H9 (cell line): ENCODE data around the gene SLC9A7. TPM values are rescaled to one million over a fixed set of nuclear protein-coding genes. Genes with fewer than 3 reads are reported as not detected.

Experiments
- DNase-seq: peaks from one replicate; pipeline ENCODE4 v3.0.0-alpha.2; 2017
- H2AFZ ChIP-seq: one replicate; pipeline ENCODE4 v1.6.1; 2013; ENCODE audit warnings: mild to moderate bottlenecking, low read length, control low read depth, moderate library complexity
- H2AK5ac ChIP-seq: 2 replicates; pipeline ENCODE4 v1.6.1; 2013; ENCODE audit warnings: low read length, control low read depth, mixed read lengths; ENCODE audit not compliant: insufficient read length
- H2BK120ac ChIP-seq: one replicate; pipeline ENCODE4 v1.6.1; 2013; ENCODE audit warnings: low read depth, mild to moderate bottlenecking, low read length, control low read depth, inconsistent platforms; ENCODE audit not compliant: poor library complexity, severe bottlenecking
- H2BK12ac ChIP-seq: 2 replicates; pipeline ENCODE4 v1.6.1; 2013; ENCODE audit warnings: low read length, control low read depth, mixed read lengths, low read depth; ENCODE audit not compliant: insufficient read length
- H2BK15ac ChIP-seq: 2 replicates; pipeline ENCODE4 v1.6.1; 2013; ENCODE audit warnings: low read depth, low read length, control low read depth
- H2BK20ac ChIP-seq: one replicate; pipeline ENCODE4 v1.6.1; 2013; ENCODE audit warnings: low read depth, mild to moderate bottlenecking, low read length, control low read depth, inconsistent platforms; ENCODE audit not compliant: poor library complexity, severe bottlenecking
- H2BK5ac ChIP-seq: 2 replicates; pipeline ENCODE4 v1.6.1; 2013; ENCODE audit warnings: low read length, control low read depth, mixed read lengths; ENCODE audit not compliant: insufficient read length
- H3K14ac ChIP-seq: 2 replicates; pipeline ENCODE4 v1.6.1; 2013; ENCODE audit warnings: low read length, control low read depth; ENCODE audit not compliant: insufficient read depth
- H3K18ac ChIP-seq: 2 replicates; pipeline ENCODE4 v1.6.1; 2013; ENCODE audit warnings: low read depth, mild to moderate bottlenecking, mixed read lengths, low read length, control low read depth; ENCODE audit not compliant: insufficient read length
- H3K23ac ChIP-seq: 2 replicates; pipeline ENCODE4 v1.6.1; 2013; ENCODE audit warnings: low read length, control low read depth, mixed read lengths, low read depth; ENCODE audit not compliant: insufficient read length
- H3K23me2 ChIP-seq: 2 replicates; pipeline ENCODE4 v1.6.1; 2013; ENCODE audit warnings: low read depth, mild to moderate bottlenecking, mixed read lengths, low read length, control low read depth; ENCODE audit not compliant: insufficient read length, poor library complexity, severe bottlenecking
- H3K27ac ChIP-seq: 2 replicates; pipeline ENCODE4 v1.5.1; 2013; ENCODE audit warnings: low read length, control low read depth, mixed read lengths, low read depth; ENCODE audit not compliant: insufficient read length
- H3K27me3 ChIP-seq: 2 replicates; pipeline ENCODE4 v1.6.1; 2013; ENCODE audit warnings: low read length, control low read depth, inconsistent platforms; ENCODE audit not compliant: insufficient read depth
- H3K4ac ChIP-seq: 2 replicates; pipeline ENCODE4 v1.6.1; 2013; ENCODE audit warnings: low read depth, mild to moderate bottlenecking, control low read depth, inconsistent platforms, low read length, moderate library complexity
- H3K4me1 ChIP-seq: 2 replicates; pipeline ENCODE4 v1.6.1; 2013; ENCODE audit warnings: low read length, control low read depth, inconsistent platforms; ENCODE audit not compliant: insufficient read depth
- H3K4me2 ChIP-seq: 2 replicates; pipeline ENCODE4 v1.6.1; 2013; ENCODE audit warnings: low read length, control low read depth, mixed read lengths; ENCODE audit not compliant: insufficient read length, insufficient read depth
- H3K56ac ChIP-seq: 2 replicates; pipeline ENCODE4 v1.6.1; 2013; ENCODE audit warnings: low read depth, mild to moderate bottlenecking, mixed read lengths, low read length, control low read depth; ENCODE audit not compliant: insufficient read length
- H3K79me1 ChIP-seq: 2 replicates; pipeline ENCODE4 v1.6.1; 2013; ENCODE audit warnings: low read depth, mild to moderate bottlenecking, moderate library complexity, low read length, control low read depth, inconsistent platforms; ENCODE audit not compliant: insufficient read depth, poor library complexity, severe bottlenecking
- H3K79me2 ChIP-seq: 2 replicates; pipeline ENCODE4 v1.6.1; 2013; ENCODE audit warnings: low read length, control low read depth, inconsistent platforms; ENCODE audit not compliant: insufficient read depth
- H3K9ac ChIP-seq: 2 replicates; pipeline ENCODE4 v1.6.1; 2013; ENCODE audit warnings: low read length, control low read depth, mixed read lengths; ENCODE audit not compliant: insufficient read length; ENCODE audit errors: extremely low read depth
- H3K9me3 ChIP-seq: one replicate; pipeline ENCODE4 v1.6.1; 2013; ENCODE audit warnings: low read depth, low read length, inconsistent platforms; ENCODE audit not compliant: control insufficient read depth
- H3T11ph ChIP-seq: one replicate; pipeline ENCODE4 v1.6.1; 2013; ENCODE audit warnings: mild to moderate bottlenecking, low read length, control low read depth, inconsistent platforms
- H4K20me1 ChIP-seq: one replicate; pipeline ENCODE4 v1.6.1; 2013; ENCODE audit not compliant: control insufficient read depth, insufficient read length, insufficient read depth
- H4K5ac ChIP-seq: 2 replicates; pipeline ENCODE4 v1.6.1; 2013; ENCODE audit warnings: low read depth, mild to moderate bottlenecking, mixed read lengths, low read length, control low read depth; ENCODE audit not compliant: insufficient read length
- H4K8ac ChIP-seq: replicated peaks from 2 replicates; pipeline ENCODE4 v1.6.1; 2013; ENCODE audit warnings: low read length, control low read depth, mixed read lengths, low read depth; ENCODE audit not compliant: insufficient read length
- H4K91ac ChIP-seq: 2 replicates; pipeline ENCODE4 v1.6.1; 2013; ENCODE audit warnings: low read depth, mild to moderate bottlenecking, moderate library complexity, mixed read lengths, low read length, control low read depth; ENCODE audit not compliant: insufficient read length
- H3K27ac Mint-ChIP-seq, 3 experiments: 2 replicates in 2 of 3; 3 replicates in 1 of 3; pipeline ENCODE4 v1.8.0; 2020 to 2021; ENCODE audit warnings: mixed read lengths in 3 of 3, mild to moderate bottlenecking in 1 of 3, moderate library complexity in 1 of 3
- H3K27me3 Mint-ChIP-seq: 2 replicates; pipeline ENCODE4 v1.8.0; 2021; ENCODE audit warnings: low read depth, mild to moderate bottlenecking, moderate library complexity, mixed read lengths
- H3K36me3 Mint-ChIP-seq, 3 experiments: 2 replicates in 2 of 3; 3 replicates in 1 of 3; pipeline ENCODE4 v1.8.0; 2020 to 2021; ENCODE audit warnings: low read depth in 3 of 3, mixed read lengths in 3 of 3; ENCODE audit not compliant: insufficient read depth in 1 of 3
- H3K4me1 Mint-ChIP-seq, 2 experiments: 2 replicates each; pipeline ENCODE4 v1.8.0; 2020; ENCODE audit warnings: mixed read lengths in 2 of 2
- H3K4me3 Mint-ChIP-seq, 2 experiments: 2 replicates in 1 of 2; 3 replicates in 1 of 2; pipeline ENCODE4 v1.8.0; 2020 to 2021; ENCODE audit warnings: mild to moderate bottlenecking in 2 of 2, mixed read lengths in 2 of 2, moderate library complexity in 1 of 2
- H3K9me3 Mint-ChIP-seq, 2 experiments: 2 replicates in 1 of 2; 3 replicates in 1 of 2; pipeline ENCODE4 v1.8.0; 2020; ENCODE audit warnings: mild to moderate bottlenecking in 2 of 2, mixed read lengths in 2 of 2, moderate library complexity in 1 of 2
- CTCF ChIP-seq: fragments of 200-600 bp; sonication (generic); conservative IDR thresholded peaks from 3 replicates; pipeline ENCODE4 v1.8.0; 2021; ENCODE audit warnings: antibody characterized with exemption, mild to moderate bottlenecking
- WGBS: extraction: QIAGEN DNeasy Blood & Tissue Kit; methylation state at CpG from one replicate; pipeline ENCODE4 v1.1.7; 2013; ENCODE audit warnings: missing lambda C conversion rate, low lambda C conversion rate, mixed read lengths; ENCODE audit not compliant: insufficient read length; ENCODE audit errors: extremely low coverage; 5-methylcytosine and 5-hydroxymethylcytosine counted together
- total RNA-seq: library from RNA; stranded (reverse); gene quantifications from 2 replicates; pipeline ENCODE4 v1.2.1, GENCODE V29; 2021

The SLC9A7 gene
- total RNA-seq, 1 experiment from 2014 or later: 5.9 TPM

GRCh38 chrX:46687619-46688018 is 71.3 kb downstream of the SLC9A7 start:
- H3K4me2 ChIP-seq: no peak overlapping the region
- no peaks in the 10 kb centered on the region for H3K23me2 ChIP-seq
- no peak overlapping the region for H2BK5ac ChIP-seq
- no peak overlapping the region for H2BK12ac ChIP-seq
- no peaks in the 10 kb centered on the region for H3K79me1 ChIP-seq
- peaks cover 21% of the 10 kb centered on the region for H3K9me3 ChIP-seq
- no peak overlapping the region for H3T11ph ChIP-seq
- no peak overlapping the region for H3K9ac ChIP-seq
- Mint-ChIP-seq H3K27ac (no peak overlapping the region), H3K4me3 (no peak overlapping the region), H3K4me1 (no peaks in the 10 kb centered on the region), H3K27me3 (no peaks in the 10 kb centered on the region), H3K36me3 (peaks cover 0 to 6% (median under 1%) of the 10 kb centered on the region in 3 experiments; a peak in 4 of 7 replicates), H3K9me3 (peaks cover 51 to 64% of the 10 kb centered on the region in 2 experiments)
- no CpG with 5 or more reads among the region's 2 CpGs for WGBS
- H3K14ac ChIP-seq: no peak overlapping the region
- DNase-seq: no peak
- no peak overlapping the region for H3K27ac ChIP-seq
- no peak for TF ChIP-seq CTCF
- H4K5ac ChIP-seq: no peak overlapping the region
- no peak overlapping the region for H2AFZ ChIP-seq
- H4K91ac ChIP-seq: no peak overlapping the region
- H4K8ac ChIP-seq: no peak overlapping the region
- H3K23ac ChIP-seq: no peak overlapping the region
- H2BK120ac ChIP-seq: no peak overlapping the region
- H2BK20ac ChIP-seq: no peak overlapping the region
- H2AK5ac ChIP-seq: no peak overlapping the region
- no peaks in the 10 kb centered on the region for H4K20me1 ChIP-seq
- H3K4me1 ChIP-seq: no peaks in the 10 kb centered on the region
- H3K4ac ChIP-seq: no peak overlapping the region
- H3K27me3 ChIP-seq: no peaks in the 10 kb centered on the region
- no peak overlapping the region for H3K18ac ChIP-seq
- no peak overlapping the region for H3K56ac ChIP-seq
- H3K79me2 ChIP-seq: no peaks in the 10 kb centered on the region
- H2BK15ac ChIP-seq: no peak overlapping the region
